NB4 (cell line): Measurements from ENCODE around the gene TP53TG5.

Source experiments
- CTCF ChIP-seq: IDR thresholded peaks from one replicate; pipeline ENCODE4 v1.5.1; 2012; ENCODE audit warnings: low read depth, low read length
- POLR2A ChIP-seq: IDR thresholded peaks from 2 replicates; pipeline ENCODE4 v1.6.1; 2011; ENCODE audit warnings: mild to moderate bottlenecking; ENCODE audit not compliant: insufficient read length; ENCODE audit errors: extremely low read depth

GRCh38 chr20:45363611-45364492 lies 14.3 kb downstream of the TP53TG5 start:
- TF ChIP-seq CTCF (no peak), POLR2A (no peak)
